GM12872 (cell line): ENCODE measurements around the gene KLHDC7A.

Source experiments
- TF ChIP-seq, protein P1 (sequence below): IDR thresholded peaks from 3 replicates; pipeline ENCODE4 v1.5.1; 2011; ENCODE audit warnings: low read depth, mild to moderate bottlenecking, low read length, moderate library complexity; ENCODE audit not compliant: insufficient read depth

Gene KLHDC7A

DNA sequence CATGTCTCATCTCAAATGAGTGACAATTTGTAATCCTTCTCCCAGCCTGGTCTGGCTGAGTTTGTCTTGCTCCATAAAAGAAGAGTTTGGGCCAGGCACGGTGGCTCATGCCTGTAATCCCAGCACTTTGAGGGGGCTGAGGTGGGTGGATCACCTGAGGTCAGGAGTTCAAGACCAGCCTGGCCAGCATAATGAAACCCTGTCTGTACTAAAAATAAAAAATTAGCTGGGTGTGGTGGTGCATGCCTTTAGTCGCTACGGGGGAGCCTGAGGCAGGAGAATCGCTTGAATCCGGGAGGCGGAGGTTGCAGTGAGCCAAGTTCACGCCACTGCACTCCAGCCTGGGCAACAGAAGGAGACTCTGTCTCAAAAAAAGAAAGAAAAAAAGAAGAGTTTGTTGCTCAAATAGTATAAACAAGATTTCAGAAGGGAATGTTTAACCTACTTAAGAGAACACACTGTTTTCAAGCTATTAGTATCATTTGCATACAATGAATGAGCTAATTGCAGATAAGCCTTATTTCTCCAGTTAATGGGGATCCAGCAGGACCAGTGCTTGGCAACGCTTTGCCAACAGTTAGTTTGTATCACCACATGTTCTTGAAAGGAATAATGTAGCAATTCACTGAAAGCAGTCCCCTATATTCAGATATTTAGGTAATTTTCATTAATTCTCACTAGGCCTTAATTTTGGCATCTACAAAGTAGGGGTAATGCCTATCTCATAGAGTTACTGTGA lies 15.9 kb downstream of the KLHDC7A start:
- TF ChIP-seq, protein P1, sequence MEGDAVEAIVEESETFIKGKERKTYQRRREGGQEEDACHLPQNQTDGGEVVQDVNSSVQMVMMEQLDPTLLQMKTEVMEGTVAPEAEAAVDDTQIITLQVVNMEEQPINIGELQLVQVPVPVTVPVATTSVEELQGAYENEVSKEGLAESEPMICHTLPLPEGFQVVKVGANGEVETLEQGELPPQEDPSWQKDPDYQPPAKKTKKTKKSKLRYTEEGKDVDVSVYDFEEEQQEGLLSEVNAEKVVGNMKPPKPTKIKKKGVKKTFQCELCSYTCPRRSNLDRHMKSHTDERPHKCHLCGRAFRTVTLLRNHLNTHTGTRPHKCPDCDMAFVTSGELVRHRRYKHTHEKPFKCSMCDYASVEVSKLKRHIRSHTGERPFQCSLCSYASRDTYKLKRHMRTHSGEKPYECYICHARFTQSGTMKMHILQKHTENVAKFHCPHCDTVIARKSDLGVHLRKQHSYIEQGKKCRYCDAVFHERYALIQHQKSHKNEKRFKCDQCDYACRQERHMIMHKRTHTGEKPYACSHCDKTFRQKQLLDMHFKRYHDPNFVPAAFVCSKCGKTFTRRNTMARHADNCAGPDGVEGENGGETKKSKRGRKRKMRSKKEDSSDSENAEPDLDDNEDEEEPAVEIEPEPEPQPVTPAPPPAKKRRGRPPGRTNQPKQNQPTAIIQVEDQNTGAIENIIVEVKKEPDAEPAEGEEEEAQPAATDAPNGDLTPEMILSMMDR = no peak

DNA sequence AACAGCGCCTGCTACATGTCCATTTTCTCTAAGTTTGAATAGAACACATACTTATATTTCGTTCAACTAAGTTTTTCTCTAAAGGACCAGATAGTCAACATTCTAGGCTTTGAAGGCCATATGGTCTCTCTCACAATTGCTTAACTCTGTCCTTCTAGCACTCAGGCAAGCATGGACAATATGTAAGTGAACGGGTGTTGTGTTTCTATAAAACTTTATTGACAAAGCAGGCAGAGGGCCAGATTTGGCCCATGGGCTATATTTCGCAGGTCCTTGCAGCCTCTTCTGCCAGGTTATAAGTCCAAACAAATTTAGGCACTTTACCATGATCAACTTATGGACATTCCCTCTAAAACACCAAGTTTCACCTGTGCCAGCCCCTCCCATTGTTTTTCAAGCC lies 21.1 kb downstream of the KLHDC7A start:
- TF ChIP-seq, protein P1 = no peak

- TF ChIP-seq, protein P1 = no peak
Observed at GRCh38 chr1:18504609-18505008, 23.9 kb downstream of the KLHDC7A start.

DNA sequence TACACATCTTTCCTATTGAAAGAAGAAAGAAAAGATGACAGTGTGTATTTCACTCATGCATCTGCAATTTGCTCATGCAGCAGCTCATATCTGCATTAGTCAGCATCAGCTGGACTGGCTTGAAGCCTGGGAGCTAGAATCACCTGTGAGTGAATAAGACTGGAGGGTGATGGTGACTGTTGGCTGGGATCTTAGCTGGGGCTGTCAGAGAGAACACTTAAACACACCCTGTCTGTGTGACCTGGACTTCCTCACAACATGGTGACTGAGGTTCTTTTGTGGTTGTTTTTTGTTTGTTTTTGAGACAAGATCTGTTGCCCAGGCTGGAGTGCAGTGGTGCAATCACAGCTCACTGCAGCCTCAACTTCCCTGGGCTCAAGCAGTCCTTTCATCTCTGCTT lies 24.9 kb downstream of the KLHDC7A start:
- TF ChIP-seq, protein P1 = no peak

- TF ChIP-seq, protein P1 = no peak
Observed at GRCh38 chr1:18508084-18508483, 27.4 kb downstream of the KLHDC7A start.

DNA sequence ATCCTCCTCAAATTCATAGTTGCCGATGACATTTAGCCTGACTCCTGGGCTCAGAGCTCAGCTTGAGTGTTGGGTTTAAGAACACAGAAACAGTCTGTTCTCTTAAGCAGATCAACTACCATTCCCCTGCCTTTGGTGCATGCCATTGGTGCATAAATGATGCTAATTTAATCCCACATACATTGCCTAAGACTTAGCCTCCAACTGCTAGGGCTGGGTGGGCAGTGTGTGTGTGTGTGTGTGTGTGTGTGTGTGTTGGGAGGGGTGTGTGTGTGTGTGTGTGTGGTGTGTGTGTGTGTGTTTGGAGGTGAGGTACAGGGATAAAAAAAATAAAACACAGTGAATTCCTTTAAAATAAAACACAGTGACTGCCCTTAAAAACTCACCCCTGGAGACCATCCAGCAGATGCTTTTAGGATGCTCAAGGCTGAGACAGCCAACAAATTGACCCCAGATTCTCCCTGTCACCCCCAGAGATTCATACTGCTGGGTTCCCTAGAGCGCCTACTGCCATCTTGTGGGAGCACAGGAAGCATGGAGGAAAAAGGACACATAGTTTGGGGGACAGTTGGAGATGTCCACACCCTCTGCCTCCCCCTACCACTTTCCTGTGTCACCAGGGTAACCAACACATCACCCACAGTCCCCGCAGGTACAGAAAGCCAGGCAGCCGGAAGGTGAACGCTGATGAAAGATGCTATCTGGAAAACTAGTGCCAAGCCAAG lies 30.6 kb downstream of the KLHDC7A start:
- TF ChIP-seq, protein P1 = no peak

- TF ChIP-seq, protein P1 = no peak
Observed at GRCh38 chr1:18511874-18512150, 31.1 kb downstream of the KLHDC7A start.
